ENCODE data around the gene SUCNR1. TPM values are rescaled to one million over a fixed set of nuclear protein-coding genes. Genes with fewer than 3 reads are reported as not detected.

Gene SUCNR1
- total RNA-seq, 1 donor from 2014 or later: not detected

- no peak overlapping the region for H3K27ac Mint-ChIP-seq (ENCODE audit: unreplicated experiment)
- no peak for TF ChIP-seq CTCF (IDR thresholded peaks at IDR 0.05; ENCODE audit: partially characterized antibody, unreplicated experiment)
- no peaks in the 10 kb centered on the region for H3K36me3 Mint-ChIP-seq (ENCODE audit: unreplicated experiment)
- no peak overlapping the region for H3K4me3 Mint-ChIP-seq (ENCODE audit: unreplicated experiment)
- no peak for DNase-seq
- H3K27me3 Mint-ChIP-seq (ENCODE audit: unreplicated experiment): no peaks in the 10 kb centered on the region
- H3K4me1 Mint-ChIP-seq (ENCODE audit: low read depth, unreplicated experiment): peaks cover 6% of the 10 kb centered on the region
- no peaks in the 10 kb centered on the region for H3K9me3 Mint-ChIP-seq (ENCODE audit: unreplicated experiment)
Observed at GRCh38 chr3:151905647-151906046, 32.2 kb downstream of the SUCNR1 start.

DNA sequence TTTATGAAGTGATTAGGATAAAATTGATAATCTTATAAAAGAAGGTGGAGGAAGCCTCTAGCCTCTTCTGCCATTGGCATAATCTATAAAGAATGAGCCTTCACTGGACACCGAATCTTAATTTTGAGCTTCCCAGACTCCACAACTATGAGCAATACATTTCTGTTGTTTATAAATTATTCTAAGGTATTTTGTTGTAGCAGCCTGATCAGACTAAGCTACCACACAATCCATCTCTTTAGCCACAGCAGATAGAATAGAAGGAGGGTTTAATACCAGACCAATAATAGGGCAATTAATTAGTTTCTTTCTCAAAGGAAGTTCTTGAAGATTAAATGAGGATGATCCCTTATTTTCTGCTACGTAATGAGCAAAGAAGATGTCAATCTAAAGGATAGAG, 33.3 kb downstream of the SUCNR1 start:
- Mint-ChIP-seq H3K4me1 (ENCODE audit: low read depth, unreplicated experiment) (peaks cover 4% of the 10 kb centered on the region), H3K27me3 (ENCODE audit: unreplicated experiment) (no peaks in the 10 kb centered on the region), H3K36me3 (ENCODE audit: unreplicated experiment) (no peaks in the 10 kb centered on the region), H3K4me3 (ENCODE audit: unreplicated experiment) (no peak overlapping the region), H3K9me3 (ENCODE audit: unreplicated experiment) (no peaks in the 10 kb centered on the region), H3K27ac (ENCODE audit: unreplicated experiment) (no peak overlapping the region)
- TF ChIP-seq CTCF (IDR thresholded peaks at IDR 0.05; ENCODE audit: partially characterized antibody, unreplicated experiment): no peak
- DNase-seq: no peak

DNA sequence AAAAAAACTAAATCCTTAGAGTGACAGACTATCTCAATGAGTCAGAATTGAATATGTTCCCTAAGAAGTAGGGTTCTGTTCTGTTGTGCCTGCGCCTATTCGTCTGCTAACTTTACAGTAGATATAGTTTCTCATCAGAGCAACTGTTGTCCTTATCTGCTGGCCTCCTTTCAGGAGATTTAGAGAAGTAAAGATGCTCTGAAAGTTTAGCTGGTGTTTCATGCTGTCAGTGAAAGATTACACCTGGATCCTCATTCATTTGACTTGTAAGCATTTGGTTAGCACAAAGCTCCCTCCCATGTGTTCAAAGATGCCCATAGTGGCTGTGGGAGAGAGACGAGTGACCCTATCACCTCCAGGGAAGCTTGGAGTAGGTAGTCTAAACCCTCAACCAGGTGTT, 35.0 kb downstream of the SUCNR1 start:
- Mint-ChIP-seq H3K27me3 (ENCODE audit: unreplicated experiment) (no peaks in the 10 kb centered on the region), H3K4me1 (ENCODE audit: low read depth, unreplicated experiment) (no peaks in the 10 kb centered on the region), H3K36me3 (ENCODE audit: unreplicated experiment) (no peaks in the 10 kb centered on the region), H3K27ac (ENCODE audit: unreplicated experiment) (no peak overlapping the region), H3K9me3 (ENCODE audit: unreplicated experiment) (no peaks in the 10 kb centered on the region), H3K4me3 (ENCODE audit: unreplicated experiment) (no peak overlapping the region)
- no peak for DNase-seq
- no peak for TF ChIP-seq CTCF (IDR thresholded peaks at IDR 0.05; ENCODE audit: partially characterized antibody, unreplicated experiment)

- TF ChIP-seq CTCF (IDR thresholded peaks at IDR 0.05; ENCODE audit: partially characterized antibody, unreplicated experiment): no peak
- Mint-ChIP-seq H3K27ac (ENCODE audit: unreplicated experiment) (no peak overlapping the region), H3K27me3 (ENCODE audit: unreplicated experiment) (no peaks in the 10 kb centered on the region), H3K36me3 (ENCODE audit: unreplicated experiment) (no peaks in the 10 kb centered on the region), H3K4me3 (ENCODE audit: unreplicated experiment) (no peak overlapping the region), H3K9me3 (ENCODE audit: unreplicated experiment) (no peaks in the 10 kb centered on the region), H3K4me1 (ENCODE audit: low read depth, unreplicated experiment) (no peaks in the 10 kb centered on the region)
- no peak for DNase-seq
Observed at GRCh38 chr3:151909681-151910405, 36.4 kb downstream of the SUCNR1 start.

DNA sequence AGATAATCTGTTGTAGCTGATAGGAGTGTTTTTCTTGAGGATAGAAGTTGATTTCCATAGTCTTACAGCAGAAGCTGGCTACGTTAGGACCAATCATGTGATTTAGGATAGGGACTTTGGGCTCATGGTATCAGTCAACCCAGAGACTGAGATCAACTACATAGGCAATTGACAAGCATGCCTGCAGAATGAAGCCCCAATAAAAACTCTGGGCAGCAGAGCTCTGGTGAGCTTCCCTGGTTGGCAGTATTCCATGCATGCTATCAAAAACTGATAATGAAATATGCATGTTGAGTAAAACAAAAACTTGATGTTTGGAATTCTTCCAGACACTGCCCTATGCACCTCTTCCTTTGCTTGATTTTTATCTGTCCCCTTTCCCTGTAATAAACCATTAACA, 38.0 kb downstream of the SUCNR1 start:
- no peaks in the 10 kb centered on the region for H3K9me3 Mint-ChIP-seq (ENCODE audit: unreplicated experiment)
- no peak overlapping the region for H3K27ac Mint-ChIP-seq (ENCODE audit: unreplicated experiment)
- no peaks in the 10 kb centered on the region for H3K4me1 Mint-ChIP-seq (ENCODE audit: low read depth, unreplicated experiment)
- DNase-seq: no peak
- no peaks in the 10 kb centered on the region for H3K36me3 Mint-ChIP-seq (ENCODE audit: unreplicated experiment)
- H3K27me3 Mint-ChIP-seq (ENCODE audit: unreplicated experiment): no peaks in the 10 kb centered on the region
- no peak for TF ChIP-seq CTCF (IDR thresholded peaks at IDR 0.05; ENCODE audit: partially characterized antibody, unreplicated experiment)
- no peak overlapping the region for H3K4me3 Mint-ChIP-seq (ENCODE audit: unreplicated experiment)

All from glutamatergic neuron (in vitro differentiated cells).